A549 (cell line): ENCODE measurements around the gene CDR2.

ENCODE experiments used
- JUN ChIP-seq, 2 experiments: fragments of >200 bp; sonication (Bioruptor Twin); formaldehyde crosslinking; IDR thresholded peaks; 2 replicates in 1 of 2; 3 replicates in 1 of 2; pipeline ENCODE4 v1.6.1; 2016 to 2017
- POLR2A ChIP-seq: IDR thresholded peaks from 2 replicates; pipeline ENCODE4 v1.6.1; 2012; ENCODE audit warnings: mild to moderate bottlenecking, low read length
- SMC3 ChIP-seq: fragments of >200 bp; sonication (Bioruptor Twin); formaldehyde crosslinking; IDR thresholded peaks from 3 replicates; pipeline ENCODE4 v1.6.1; 2018; ENCODE audit warnings: inconsistent platforms

- TF ChIP-seq POLR2A, result no peak
- TF ChIP-seq JUN (IDR thresholded peaks at IDR 0.05), result no peak
- no peak for TF ChIP-seq SMC3
Observed at GRCh38 chr16:22316411-22316811, 58.0 kb downstream of the CDR2 start.
